PC-9 (cell line): ENCODE measurements around the gene HEATR9. TPM values are rescaled to one million over a fixed set of nuclear protein-coding genes. Genes with fewer than 3 reads are reported as not detected.

Experiments used
- BruUV-seq: library from RNA; stranded (reverse); fragments of 400-500 nt; replicated peaks from 2 replicates; lab custom pipeline; 2021; lab: Mats Ljungman, UMichigan
- CTCF ChIA-PET: fragments of 300-600 bp; sonication (Branson Sonifier 250); formaldehyde crosslinking; loops from one replicate; lab custom pipeline; 2022; ENCODE audit warnings: antibody characterized with exemption; lab: Charles Lee
- POLR2A ChIA-PET: fragments of 300-600 bp; sonication (Branson Sonifier 250); formaldehyde crosslinking; loops from one replicate; lab custom pipeline; 2022; ENCODE audit warnings: antibody characterized with exemption; ENCODE audit not compliant: unreplicated experiment; lab: Charles Lee
- DNase-seq, 2 experiments: peaks; one replicate each; pipeline versions ENCODE4 v3.0.0 to v3.0.0-alpha.2; 2015 to 2022; ENCODE audit warnings: mixed read lengths in 1 of 2
- H2AFZ ChIP-seq: fragments of 200-600 bp; sonication (generic); 2 replicates; pipeline ENCODE4 v1.8.1; 2017; ENCODE audit warnings: antibody characterized with exemption
- H3F3A ChIP-seq: fragments of 200-600 bp; sonication (generic); 2 replicates; pipeline ENCODE4 v1.8.1; 2017; ENCODE audit warnings: antibody characterized with exemption, mild to moderate bottlenecking, low read depth; ENCODE audit not compliant: insufficient read depth
- H3K27ac ChIP-seq: fragments of 200-600 bp; sonication (generic); 2 replicates; pipeline ENCODE4 v1.6.1; 2016; ENCODE audit warnings: mixed run types
- H3K27me3 ChIP-seq: fragments of 200-600 bp; sonication (generic); 2 replicates; pipeline ENCODE4 v1.6.1; 2016; ENCODE audit warnings: low read depth, mixed run types; ENCODE audit not compliant: insufficient read depth
- H3K36me3 ChIP-seq: fragments of 200-600 bp; sonication (generic); 2 replicates; pipeline ENCODE4 v1.6.1; 2016; ENCODE audit warnings: low read depth, mixed run types
- H3K4me1 ChIP-seq: fragments of 200-600 bp; sonication (generic); replicated peaks from 2 replicates; pipeline ENCODE4 v1.6.1; 2016; ENCODE audit warnings: mixed run types; ENCODE audit not compliant: insufficient read depth
- H3K4me2 ChIP-seq: fragments of 200-600 bp; sonication (generic); 2 replicates; pipeline ENCODE4 v1.6.1; 2017; ENCODE audit warnings: mixed run types
- H3K4me3 ChIP-seq: fragments of 200-600 bp; sonication (generic); 2 replicates; pipeline ENCODE4 v1.6.1; 2016; ENCODE audit warnings: mixed run types
- H3K79me2 ChIP-seq: fragments of 200-600 bp; sonication (generic); 2 replicates; pipeline ENCODE4 v1.6.1; 2017; ENCODE audit warnings: low read depth, mixed run types
- H3K9me2 ChIP-seq: fragments of 200-600 bp; sonication (generic); 2 replicates; pipeline ENCODE4 v1.8.1; 2017; ENCODE audit warnings: mild to moderate bottlenecking; ENCODE audit not compliant: insufficient read depth
- H3K9me3 ChIP-seq: fragments of 200-600 bp; sonication (generic); 2 replicates; pipeline ENCODE4 v1.8.1; 2016; ENCODE audit warnings: low read depth; ENCODE audit not compliant: insufficient read depth
- H4K20me1 ChIP-seq: fragments of 200-600 bp; sonication (generic); 2 replicates; pipeline ENCODE4 v1.8.1; 2017; ENCODE audit not compliant: insufficient read depth
- CTCF ChIP-seq: fragments of 200-600 bp; sonication (generic); conservative IDR thresholded peaks from 2 replicates; pipeline ENCODE4 v1.6.1; 2017; ENCODE audit warnings: mixed run types, antibody characterized with exemption, mild to moderate bottlenecking, moderate library complexity
- EZH2 ChIP-seq: fragments of 200-600 bp; sonication (generic); IDR thresholded peaks from 2 replicates; pipeline ENCODE4 v1.8.0; 2017; ENCODE audit warnings: antibody characterized with exemption, low read depth
- intact Hi-C: fragments of 100-400 bp; cut with micrococcal nuclease; formaldehyde crosslinking; loops from one replicate; pipeline ENCODE4 v1.10.0; 2022; ENCODE audit not compliant: unreplicated experiment
- total RNA-seq: library from RNA; stranded (reverse); gene quantifications from 2 replicates; pipeline ENCODE4 v1.2.3, GENCODE V29; 2021

HEATR9 gene
- total RNA-seq, 1 experiment from 2014 or later = not detected

- Histone ChIP-seq H4K20me1 (no peaks in the 10 kb centered on the region), H3K9me3 (no peaks in the 10 kb centered on the region), H3K79me2 (no peaks in the 10 kb centered on the region), H3K4me1 (no peaks in the 10 kb centered on the region), H3K36me3 (no peaks in the 10 kb centered on the region), H3K4me2 (no peak overlapping the region), H3K27ac (no peak overlapping the region), H3K9me2 (no peaks in the 10 kb centered on the region), H3F3A (no peaks in the 10 kb centered on the region), H3K27me3 (no peaks in the 10 kb centered on the region; the same call in 1 of the 2 replicates), H2AFZ (no peak overlapping the region), H3K4me3 (no peak overlapping the region)
- intact Hi-C loops = no loop called here
- CTCF ChIA-PET = no interaction called here
- TF ChIP-seq EZH2 (no peak), CTCF (no peak)
- DNase-seq = no peak
- no TSS peak for BruUV-seq
- POLR2A ChIA-PET = interaction anchor here (0.5 to 0.7 kb wide), 2 partner anchors 14 to 29 kb away, joined by 4 to 5 read pairs; no protein-coding TSS in a partner anchor
These were observed 33.0 kb upstream of the HEATR9 start for GRCh38 chr17:35901631-35902175.

DNA sequence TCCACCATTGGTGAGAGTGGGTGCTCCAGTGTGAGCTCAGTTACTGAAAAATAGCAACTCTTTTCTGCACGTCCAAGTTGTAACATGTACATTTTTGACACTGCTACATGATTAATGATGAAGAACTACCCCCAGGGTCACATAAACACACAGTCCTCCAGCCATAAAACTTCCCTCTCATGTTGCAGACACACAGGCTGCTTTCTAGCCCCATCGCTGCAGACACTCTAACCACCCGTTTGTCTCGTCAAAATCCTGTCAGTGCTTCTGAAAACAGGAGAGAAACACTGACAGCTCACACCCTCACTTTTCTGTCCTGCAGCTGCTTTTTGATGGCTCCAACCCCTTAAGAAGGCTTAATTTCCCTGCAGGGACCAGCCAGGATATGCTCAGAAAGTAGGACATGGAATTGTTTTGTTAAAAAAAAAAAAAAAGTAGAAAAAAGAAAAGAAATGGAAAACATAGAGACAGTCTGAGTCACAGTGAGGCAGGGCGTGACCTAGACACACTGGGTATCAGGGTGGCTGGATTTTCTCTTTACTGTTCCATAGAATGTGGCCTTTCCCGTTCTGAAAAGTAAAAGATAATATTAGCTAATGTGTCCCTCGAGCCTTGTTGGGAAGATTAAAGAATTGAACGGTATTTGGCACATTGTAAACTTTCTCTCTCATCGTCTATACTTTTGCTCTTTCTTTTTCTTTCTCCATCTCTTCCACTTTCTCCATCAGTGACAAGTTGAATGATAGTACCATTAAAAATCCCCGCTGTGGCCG is 32.2 kb upstream of the HEATR9 start:
- H3K9me3 ChIP-seq = no peaks in the 10 kb centered on the region
- ChIA-PET CTCF (no interaction called here), POLR2A (interaction anchor here (0.7 kb wide), 1 partner anchor 30 kb away, joined by 5 read pairs; no protein-coding TSS in a partner anchor)
- no TSS peak for BruUV-seq
- H3K4me1 ChIP-seq = no peaks in the 10 kb centered on the region
- peak in 1 of 2 experiments; percentile 29 for DNase-seq
- TF ChIP-seq CTCF (no peak), EZH2 (no peak)
- H2AFZ ChIP-seq = no peak overlapping the region
- no peaks in the 10 kb centered on the region for H3F3A ChIP-seq
- no peaks in the 10 kb centered on the region for H3K79me2 ChIP-seq
- no peaks in the 10 kb centered on the region for H3K9me2 ChIP-seq
- no peaks in the 10 kb centered on the region; the same call in 1 of the 2 replicates for H3K27me3 ChIP-seq
- H3K4me3 ChIP-seq = no peak overlapping the region
- H3K4me2 ChIP-seq = no peak overlapping the region
- no peaks in the 10 kb centered on the region for H3K36me3 ChIP-seq
- H4K20me1 ChIP-seq = no peaks in the 10 kb centered on the region
- intact Hi-C loops = no loop called here
- no peak overlapping the region for H3K27ac ChIP-seq

DNA sequence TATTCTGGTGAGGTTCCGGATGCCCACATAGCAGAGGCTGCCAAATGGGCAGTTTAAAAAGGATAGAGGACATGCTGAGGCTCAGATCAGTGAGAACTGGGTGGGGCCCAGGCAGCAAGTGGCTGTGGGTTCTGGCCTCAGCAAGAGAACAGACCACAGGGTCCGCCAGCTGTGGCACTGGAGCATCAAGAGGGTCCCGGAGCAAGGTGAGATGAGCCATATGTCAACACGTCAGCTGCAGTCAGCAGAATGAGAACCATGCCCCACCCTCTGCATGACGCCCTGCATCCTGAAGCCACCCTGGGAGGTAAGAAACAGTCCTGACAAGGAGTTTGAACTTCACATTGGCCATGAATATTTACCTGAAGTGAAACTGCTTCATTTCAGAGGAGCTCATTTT is 31.6 kb upstream of the HEATR9 start:
- CTCF ChIA-PET = no interaction called here
- no peak overlapping the region for H2AFZ ChIP-seq
- no peaks in the 10 kb centered on the region for H3K9me3 ChIP-seq
- no peak overlapping the region for H3K4me3 ChIP-seq
- H3K27me3 ChIP-seq = no peaks in the 10 kb centered on the region; the same call in 1 of the 2 replicates
- no peak for DNase-seq
- no peaks in the 10 kb centered on the region for H3K36me3 ChIP-seq
- H3K4me2 ChIP-seq = no peak overlapping the region
- BruUV-seq = no TSS peak
- no peaks in the 10 kb centered on the region for H4K20me1 ChIP-seq
- H3K27ac ChIP-seq = no peak overlapping the region
- TF ChIP-seq EZH2 = no peak
- no peaks in the 10 kb centered on the region for H3F3A ChIP-seq
- intact Hi-C loops = no loop called here
- POLR2A ChIA-PET = no interaction called here
- H3K79me2 ChIP-seq = no peaks in the 10 kb centered on the region
- H3K9me2 ChIP-seq = no peaks in the 10 kb centered on the region
- H3K4me1 ChIP-seq = no peaks in the 10 kb centered on the region
